Endodermal cell (in vitro differentiated cells): Measurements from ENCODE around the gene SFN. TPM values are rescaled to one million over a fixed set of nuclear protein-coding genes. Genes with fewer than 3 reads are reported as not detected.

ENCODE experiments used
- DNase-seq: peaks from one replicate; pipeline ENCODE4 v3.0.0-alpha.2; 2017
- H3K27ac ChIP-seq: 2 replicates; pipeline ENCODE4 v1.5.1; 2013; ENCODE audit warnings: mild to moderate bottlenecking, low read depth, low read length, moderate library complexity
- H3K27me3 ChIP-seq: 2 replicates; pipeline ENCODE4 v1.6.1; 2013; ENCODE audit warnings: mild to moderate bottlenecking, low read length, moderate library complexity; ENCODE audit not compliant: insufficient read depth, control insufficient read depth, poor library complexity, severe bottlenecking
- H3K36me3 ChIP-seq: 2 replicates; pipeline ENCODE4 v1.7.0; 2013; ENCODE audit warnings: mild to moderate bottlenecking, low read length, moderate library complexity; ENCODE audit not compliant: control insufficient read depth, insufficient read depth
- H3K4me1 ChIP-seq: one replicate; pipeline ENCODE4 v1.7.0; 2013; ENCODE audit warnings: low read length; ENCODE audit not compliant: control insufficient read depth, insufficient read depth
- H3K4me3 ChIP-seq: 2 replicates; pipeline ENCODE4 v1.5.1; 2013; ENCODE audit warnings: mild to moderate bottlenecking, low read length, moderate library complexity
- H3K9ac ChIP-seq: 2 replicates; pipeline ENCODE4 v1.6.1; 2013; ENCODE audit warnings: mild to moderate bottlenecking, low read length, moderate library complexity; ENCODE audit not compliant: poor library complexity, severe bottlenecking; ENCODE audit errors: extremely low read depth
- H3K9me3 ChIP-seq: 2 replicates; pipeline ENCODE4 v1.6.1; 2013; ENCODE audit warnings: mild to moderate bottlenecking, low read length, moderate library complexity; ENCODE audit not compliant: control insufficient read depth
- H3K27ac Mint-ChIP-seq: 2 replicates; pipeline ENCODE4 v1.8.0; 2020; ENCODE audit warnings: mixed read lengths
- H3K27me3 Mint-ChIP-seq: 2 replicates; pipeline ENCODE4 v1.8.0; 2021; ENCODE audit warnings: mild to moderate bottlenecking, mixed read lengths; ENCODE audit not compliant: insufficient read depth
- H3K36me3 Mint-ChIP-seq: 2 replicates; pipeline ENCODE4 v1.8.0; 2020; ENCODE audit warnings: low read depth, mixed read lengths
- H3K4me1 Mint-ChIP-seq: 2 replicates; pipeline ENCODE4 v1.8.0; 2020; ENCODE audit warnings: mixed read lengths
- H3K4me3 Mint-ChIP-seq: 2 replicates; pipeline ENCODE4 v1.8.0; 2020; ENCODE audit warnings: mild to moderate bottlenecking, moderate library complexity, mixed read lengths
- H3K9me3 Mint-ChIP-seq: 2 replicates; pipeline ENCODE4 v1.8.0; 2020; ENCODE audit warnings: mild to moderate bottlenecking, mixed read lengths
- CTCF ChIP-seq: fragments of 200-600 bp; sonication (generic); conservative IDR thresholded peaks from 2 replicates; pipeline ENCODE4 v1.5.0; 2021; ENCODE audit warnings: antibody characterized with exemption, mild to moderate bottlenecking
- WGBS, 2 experiments: methylation state at CpG; one replicate each; pipeline versions ENCODE4 v1.1.5 to v1.1.7; 2013; ENCODE audit warnings: missing lambda C conversion rate in 2 of 2, mixed read lengths in 1 of 2; ENCODE audit not compliant: insufficient coverage in 1 of 2, insufficient read length in 1 of 2; 5-methylcytosine and 5-hydroxymethylcytosine counted together
- total RNA-seq, 2 donors: library from RNA; stranded (reverse); fragmentation: NEBNext Ultra II Directional in 1 of 2; extraction: Animal tissue kit (Norgen Biotek cat#: 25700) in 1 of 2; gene quantifications; 2 replicates in 1 of 2; 3 replicates in 1 of 2; pipeline ENCODE4 v1.2.1, GENCODE V29; 2021

The SFN gene
- total RNA-seq, 2 donors from 2014 or later = 1.5 to 2.6 TPM

- Histone ChIP-seq H3K9ac (no peak overlapping the region), H3K4me3 (no peak overlapping the region), H3K9me3 (no peaks in the 10 kb centered on the region), H3K27me3 (no peaks in the 10 kb centered on the region), H3K27ac (no peak overlapping the region), H3K36me3 (peaks cover 74% of the 10 kb centered on the region), H3K4me1 (no peaks in the 10 kb centered on the region)
- Mint-ChIP-seq H3K4me1 (no peaks in the 10 kb centered on the region), H3K27me3 (no peaks in the 10 kb centered on the region), H3K36me3 (peaks cover 64% of the 10 kb centered on the region), H3K4me3 (no peak overlapping the region), H3K9me3 (no peaks in the 10 kb centered on the region), H3K27ac (no peak overlapping the region)
- 92 to 98% methylated on average over 5 to 10 of the region's 10 CpGs for WGBS, 2 experiments
- TF ChIP-seq CTCF = no peak
- no peak for DNase-seq
Observed at GRCh38 chr1:26848941-26849774, 13.8 kb upstream of the SFN start.

- H3K4me3 ChIP-seq = no peak overlapping the region
- no peak overlapping the region for H3K9ac ChIP-seq
- peak; percentile 57 for TF ChIP-seq CTCF
- no peaks in the 10 kb centered on the region for H3K4me1 ChIP-seq
- H3K9me3 ChIP-seq = no peaks in the 10 kb centered on the region
- WGBS, 2 experiments = 94 to 98% methylated on average over 6 to 12 of the region's 12 CpGs
- H3K4me1 Mint-ChIP-seq = peaks cover 1% of the 10 kb centered on the region
- H3K9me3 Mint-ChIP-seq = no peaks in the 10 kb centered on the region
- peaks cover 65% of the 10 kb centered on the region for H3K36me3 Mint-ChIP-seq
- H3K27ac ChIP-seq = no peak overlapping the region
- no peak overlapping the region for H3K4me3 Mint-ChIP-seq
- H3K27me3 ChIP-seq = no peaks in the 10 kb centered on the region
- no peaks in the 10 kb centered on the region for H3K27me3 Mint-ChIP-seq
- H3K27ac Mint-ChIP-seq = no peak overlapping the region
- peak; percentile 64 for DNase-seq
- H3K36me3 ChIP-seq = peaks cover 73% of the 10 kb centered on the region
Observed at GRCh38 chr1:26851106-26851684, 11.8 kb upstream of the SFN start.

GRCh38 chr1:26852701-26853100 lies 10.2 kb upstream of the SFN start:
- Mint-ChIP-seq H3K4me3 (no peak overlapping the region), H3K4me1 (peaks cover 12% of the 10 kb centered on the region), H3K9me3 (no peaks in the 10 kb centered on the region), H3K36me3 (peaks cover 57% of the 10 kb centered on the region), H3K27ac (no peak overlapping the region), H3K27me3 (no peaks in the 10 kb centered on the region)
- H3K27ac ChIP-seq = no peak overlapping the region
- 86 to 88% methylated on average over 3 to 9 of the region's 9 CpGs for WGBS, 2 experiments
- peaks cover 59% of the 10 kb centered on the region for H3K36me3 ChIP-seq
- H3K27me3 ChIP-seq = no peaks in the 10 kb centered on the region
- H3K9ac ChIP-seq = no peak overlapping the region
- H3K4me3 ChIP-seq = no peak overlapping the region
- no peaks in the 10 kb centered on the region for H3K4me1 ChIP-seq
- no peak for DNase-seq
- no peaks in the 10 kb centered on the region for H3K9me3 ChIP-seq
- TF ChIP-seq CTCF = no peak
